Sigmoid colon (tissue), 4 donors: ENCODE measurements around the gene GRB2.

Experiments used
- EP300 ChIP-seq, 4 donors: sonication (generic); formaldehyde crosslinking; IDR thresholded peaks; one replicate each; pipeline ENCODE4 v1.6.1; 2017; ENCODE audit warnings: antibody characterized with exemption in 4 of 4
- TF ChIP-seq, protein P1 (sequence below), 4 experiments: fragments of 450-650 bp in 3 of 4; fragments of 200-600 bp in 1 of 4; IDR thresholded peaks; one replicate each; pipeline ENCODE4 v1.5.1; 2016 to 2019; ENCODE audit warnings: antibody characterized with exemption in 4 of 4, mild to moderate bottlenecking in 3 of 4, moderate library complexity in 2 of 4

DNA sequence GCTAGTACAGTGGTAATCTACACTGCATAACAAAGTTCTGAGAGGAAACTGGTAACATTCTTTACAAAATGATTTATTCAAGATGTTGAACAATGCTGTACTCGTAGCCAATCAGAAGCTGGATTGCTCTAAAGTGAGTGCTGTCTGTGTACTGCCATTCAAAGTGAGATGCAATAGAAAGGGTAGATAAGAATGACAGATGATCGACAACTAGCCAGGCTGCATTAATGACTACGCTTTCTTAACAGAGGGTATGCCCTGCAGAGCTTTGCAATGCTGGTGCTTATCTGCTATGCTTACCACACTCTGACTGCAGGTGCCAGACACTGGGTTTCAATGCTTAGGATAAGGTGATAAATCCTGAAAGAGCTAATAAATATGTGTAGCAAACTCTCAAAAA lies 70.2 kb downstream of the GRB2 start:
- TF ChIP-seq, protein P1, sequence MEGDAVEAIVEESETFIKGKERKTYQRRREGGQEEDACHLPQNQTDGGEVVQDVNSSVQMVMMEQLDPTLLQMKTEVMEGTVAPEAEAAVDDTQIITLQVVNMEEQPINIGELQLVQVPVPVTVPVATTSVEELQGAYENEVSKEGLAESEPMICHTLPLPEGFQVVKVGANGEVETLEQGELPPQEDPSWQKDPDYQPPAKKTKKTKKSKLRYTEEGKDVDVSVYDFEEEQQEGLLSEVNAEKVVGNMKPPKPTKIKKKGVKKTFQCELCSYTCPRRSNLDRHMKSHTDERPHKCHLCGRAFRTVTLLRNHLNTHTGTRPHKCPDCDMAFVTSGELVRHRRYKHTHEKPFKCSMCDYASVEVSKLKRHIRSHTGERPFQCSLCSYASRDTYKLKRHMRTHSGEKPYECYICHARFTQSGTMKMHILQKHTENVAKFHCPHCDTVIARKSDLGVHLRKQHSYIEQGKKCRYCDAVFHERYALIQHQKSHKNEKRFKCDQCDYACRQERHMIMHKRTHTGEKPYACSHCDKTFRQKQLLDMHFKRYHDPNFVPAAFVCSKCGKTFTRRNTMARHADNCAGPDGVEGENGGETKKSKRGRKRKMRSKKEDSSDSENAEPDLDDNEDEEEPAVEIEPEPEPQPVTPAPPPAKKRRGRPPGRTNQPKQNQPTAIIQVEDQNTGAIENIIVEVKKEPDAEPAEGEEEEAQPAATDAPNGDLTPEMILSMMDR (IDR thresholded peaks at IDR 0.05) = no peak
- TF ChIP-seq EP300 (IDR thresholded peaks at IDR 0.05) = no peak
